ENCODE results near the gene NTSR1. TPM values are rescaled to one million over a fixed set of nuclear protein-coding genes. Genes with fewer than 3 reads are reported as not detected.

NTSR1 gene
- total and polyA plus RNA-seq, 2 of the 13 experiments (the other 11 are each of a cell fraction or from before 2014, with no cell fraction given) = 0.09 to 0.12 TPM

DNA sequence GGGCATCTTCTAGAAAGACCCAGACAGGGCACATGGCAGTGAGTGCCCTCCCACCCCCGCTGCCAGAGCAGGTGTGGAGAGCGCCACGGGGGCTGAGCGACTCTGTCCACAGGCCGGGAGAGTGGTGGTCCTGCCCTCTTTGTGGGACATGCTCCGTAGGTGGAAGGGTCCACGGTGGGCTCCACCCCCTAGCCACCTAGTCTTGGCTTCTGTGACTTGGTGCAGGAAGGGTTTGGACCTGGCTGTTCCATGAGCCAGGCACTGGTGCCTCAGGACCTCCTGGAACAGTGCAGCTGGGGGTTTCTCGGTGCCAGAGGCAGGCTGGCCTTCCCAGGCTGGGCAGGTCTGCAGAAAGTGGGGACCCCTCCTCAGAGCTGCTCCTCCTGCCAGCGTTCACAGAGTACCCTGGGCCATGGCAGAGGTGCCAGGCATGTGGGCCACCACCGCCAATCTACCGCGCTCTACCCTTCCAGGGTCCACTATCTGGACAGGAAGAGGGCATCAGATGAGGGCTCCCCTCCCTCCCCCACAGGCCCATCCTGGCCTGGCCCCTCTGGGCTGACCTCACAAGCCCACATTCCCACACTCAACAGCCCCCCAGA is 43.4 kb upstream of the NTSR1 start (continued):
- TF ChIP-seq TIGD3 (CRISPR knock-in tag; IDR thresholded peaks at IDR 0.05; ENCODE audit: borderline replicate concordance) (no peak), RFX1 (IDR thresholded peaks at IDR 0.05) (no peak), MEIS1 (CRISPR knock-in tag; IDR thresholded peaks at IDR 0.05; ENCODE audit: borderline replicate concordance) (no peak), ZNF775 (CRISPR knock-in tag; IDR thresholded peaks at IDR 0.05; ENCODE audit: borderline replicate concordance) (no peak), ZFYVE20 (CRISPR knock-in tag; IDR thresholded peaks at IDR 0.05; ENCODE audit: borderline replicate concordance, low read depth) (no peak), HHEX (CRISPR knock-in tag; IDR thresholded peaks at IDR 0.05) (no peak), ZSCAN20 (CRISPR knock-in tag; IDR thresholded peaks at IDR 0.05; ENCODE audit: borderline replicate concordance) (no peak), TFAP4 (IDR thresholded peaks at IDR 0.05; ENCODE audit: borderline replicate concordance, low read depth) (no peak), ZNF562 (CRISPR knock-in tag; IDR thresholded peaks at IDR 0.05; ENCODE audit: borderline replicate concordance) (no peak), ZNF296 (CRISPR knock-in tag; conservative IDR thresholded peaks at IDR 0.05) (no peak), IKZF1 (IDR thresholded peaks at IDR 0.05) (no peak), ZNF619 (CRISPR knock-in tag; IDR thresholded peaks at IDR 0.05) (no peak), JDP2 (CRISPR knock-in tag; IDR thresholded peaks at IDR 0.05; ENCODE audit: borderline replicate concordance) (no peak), ERF (CRISPR knock-in tag; IDR thresholded peaks at IDR 0.05) (no peak), ZNF782 (CRISPR knock-in tag; IDR thresholded peaks at IDR 0.05; ENCODE audit: borderline replicate concordance) (no peak), MYC (CRISPR knock-in tag; IDR thresholded peaks at IDR 0.05; ENCODE audit: borderline replicate concordance) (0 out of 2 replicates have a peak, but pooled peaks have one; percentile 9), PLSCR1 (CRISPR knock-in tag; IDR thresholded peaks at IDR 0.05; ENCODE audit: borderline replicate concordance) (no peak), ZBTB38 (CRISPR knock-in tag; IDR thresholded peaks at IDR 0.05) (no peak), SMC3 (IDR thresholded peaks at IDR 0.05; ENCODE audit: low read length) (no peak), ZNF281 (CRISPR knock-in tag; IDR thresholded peaks at IDR 0.05; ENCODE audit: borderline replicate concordance) (no peak), HDAC6 (IDR thresholded peaks at IDR 0.05; ENCODE audit: low read depth, low read length) (no peak)
- TF ChIP-seq, protein P1, sequence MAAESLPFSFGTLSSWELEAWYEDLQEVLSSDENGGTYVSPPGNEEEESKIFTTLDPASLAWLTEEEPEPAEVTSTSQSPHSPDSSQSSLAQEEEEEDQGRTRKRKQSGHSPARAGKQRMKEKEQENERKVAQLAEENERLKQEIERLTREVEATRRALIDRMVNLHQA (CRISPR knock-in tag; IDR thresholded peaks at IDR 0.05) = no peak
- TF ChIP-seq, protein P2, sequence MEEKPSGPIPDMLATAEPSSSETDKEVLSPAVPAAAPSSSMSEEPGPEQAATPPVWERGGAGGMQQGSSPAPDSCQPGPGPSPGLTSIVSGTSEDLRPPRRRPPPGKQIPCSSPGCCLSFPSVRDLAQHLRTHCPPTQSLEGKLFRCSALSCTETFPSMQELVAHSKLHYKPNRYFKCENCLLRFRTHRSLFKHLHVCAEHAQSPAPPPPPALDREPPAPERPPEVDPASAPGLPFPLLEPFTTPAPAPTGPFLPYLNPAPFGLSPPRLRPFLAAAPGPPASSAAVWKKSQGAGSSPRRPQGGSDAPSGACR (CRISPR knock-in tag; IDR thresholded peaks at IDR 0.05) = no peak
